H9 (cell line): ENCODE data around the gene CCNI2. TPM values are rescaled to one million over a fixed set of nuclear protein-coding genes. Genes with fewer than 3 reads are reported as not detected.

ENCODE experiments used
- DNase-seq: peaks from one replicate; pipeline ENCODE4 v3.0.0-alpha.2; 2017
- H2AFZ ChIP-seq: one replicate; pipeline ENCODE4 v1.6.1; 2013; ENCODE audit warnings: mild to moderate bottlenecking, low read length, control low read depth, moderate library complexity
- H2AK5ac ChIP-seq: 2 replicates; pipeline ENCODE4 v1.6.1; 2013; ENCODE audit warnings: low read length, control low read depth, mixed read lengths; ENCODE audit not compliant: insufficient read length
- H2BK120ac ChIP-seq: one replicate; pipeline ENCODE4 v1.6.1; 2013; ENCODE audit warnings: low read depth, mild to moderate bottlenecking, low read length, control low read depth, inconsistent platforms; ENCODE audit not compliant: poor library complexity, severe bottlenecking
- H2BK12ac ChIP-seq: 2 replicates; pipeline ENCODE4 v1.6.1; 2013; ENCODE audit warnings: low read length, control low read depth, mixed read lengths, low read depth; ENCODE audit not compliant: insufficient read length
- H2BK15ac ChIP-seq: 2 replicates; pipeline ENCODE4 v1.6.1; 2013; ENCODE audit warnings: low read depth, low read length, control low read depth
- H2BK20ac ChIP-seq: one replicate; pipeline ENCODE4 v1.6.1; 2013; ENCODE audit warnings: low read depth, mild to moderate bottlenecking, low read length, control low read depth, inconsistent platforms; ENCODE audit not compliant: poor library complexity, severe bottlenecking
- H2BK5ac ChIP-seq: 2 replicates; pipeline ENCODE4 v1.6.1; 2013; ENCODE audit warnings: low read length, control low read depth, mixed read lengths; ENCODE audit not compliant: insufficient read length
- H3K14ac ChIP-seq: 2 replicates; pipeline ENCODE4 v1.6.1; 2013; ENCODE audit warnings: low read length, control low read depth; ENCODE audit not compliant: insufficient read depth
- H3K18ac ChIP-seq: 2 replicates; pipeline ENCODE4 v1.6.1; 2013; ENCODE audit warnings: low read depth, mild to moderate bottlenecking, mixed read lengths, low read length, control low read depth; ENCODE audit not compliant: insufficient read length
- H3K23ac ChIP-seq: 2 replicates; pipeline ENCODE4 v1.6.1; 2013; ENCODE audit warnings: low read length, control low read depth, mixed read lengths, low read depth; ENCODE audit not compliant: insufficient read length
- H3K23me2 ChIP-seq: 2 replicates; pipeline ENCODE4 v1.6.1; 2013; ENCODE audit warnings: low read depth, mild to moderate bottlenecking, mixed read lengths, low read length, control low read depth; ENCODE audit not compliant: insufficient read length, poor library complexity, severe bottlenecking
- H3K27ac ChIP-seq: 2 replicates; pipeline ENCODE4 v1.5.1; 2013; ENCODE audit warnings: low read length, control low read depth, mixed read lengths, low read depth; ENCODE audit not compliant: insufficient read length
- H3K27me3 ChIP-seq: 2 replicates; pipeline ENCODE4 v1.6.1; 2013; ENCODE audit warnings: low read length, control low read depth, inconsistent platforms; ENCODE audit not compliant: insufficient read depth
- H3K4ac ChIP-seq: 2 replicates; pipeline ENCODE4 v1.6.1; 2013; ENCODE audit warnings: low read depth, mild to moderate bottlenecking, control low read depth, inconsistent platforms, low read length, moderate library complexity
- H3K4me1 ChIP-seq: 2 replicates; pipeline ENCODE4 v1.6.1; 2013; ENCODE audit warnings: low read length, control low read depth, inconsistent platforms; ENCODE audit not compliant: insufficient read depth
- H3K4me2 ChIP-seq: 2 replicates; pipeline ENCODE4 v1.6.1; 2013; ENCODE audit warnings: low read length, control low read depth, mixed read lengths; ENCODE audit not compliant: insufficient read length, insufficient read depth
- H3K56ac ChIP-seq: 2 replicates; pipeline ENCODE4 v1.6.1; 2013; ENCODE audit warnings: low read depth, mild to moderate bottlenecking, mixed read lengths, low read length, control low read depth; ENCODE audit not compliant: insufficient read length
- H3K79me1 ChIP-seq: 2 replicates; pipeline ENCODE4 v1.6.1; 2013; ENCODE audit warnings: low read depth, mild to moderate bottlenecking, moderate library complexity, low read length, control low read depth, inconsistent platforms; ENCODE audit not compliant: insufficient read depth, poor library complexity, severe bottlenecking
- H3K79me2 ChIP-seq: 2 replicates; pipeline ENCODE4 v1.6.1; 2013; ENCODE audit warnings: low read length, control low read depth, inconsistent platforms; ENCODE audit not compliant: insufficient read depth
- H3K9ac ChIP-seq: 2 replicates; pipeline ENCODE4 v1.6.1; 2013; ENCODE audit warnings: low read length, control low read depth, mixed read lengths; ENCODE audit not compliant: insufficient read length; ENCODE audit errors: extremely low read depth
- H3K9me3 ChIP-seq: one replicate; pipeline ENCODE4 v1.6.1; 2013; ENCODE audit warnings: low read depth, low read length, inconsistent platforms; ENCODE audit not compliant: control insufficient read depth
- H3T11ph ChIP-seq: one replicate; pipeline ENCODE4 v1.6.1; 2013; ENCODE audit warnings: mild to moderate bottlenecking, low read length, control low read depth, inconsistent platforms
- H4K20me1 ChIP-seq: one replicate; pipeline ENCODE4 v1.6.1; 2013; ENCODE audit not compliant: control insufficient read depth, insufficient read length, insufficient read depth
- H4K5ac ChIP-seq: 2 replicates; pipeline ENCODE4 v1.6.1; 2013; ENCODE audit warnings: low read depth, mild to moderate bottlenecking, mixed read lengths, low read length, control low read depth; ENCODE audit not compliant: insufficient read length
- H4K8ac ChIP-seq: replicated peaks from 2 replicates; pipeline ENCODE4 v1.6.1; 2013; ENCODE audit warnings: low read length, control low read depth, mixed read lengths, low read depth; ENCODE audit not compliant: insufficient read length
- H4K91ac ChIP-seq: 2 replicates; pipeline ENCODE4 v1.6.1; 2013; ENCODE audit warnings: low read depth, mild to moderate bottlenecking, moderate library complexity, mixed read lengths, low read length, control low read depth; ENCODE audit not compliant: insufficient read length
- H3K27ac Mint-ChIP-seq, 3 experiments: 2 replicates in 2 of 3; 3 replicates in 1 of 3; pipeline ENCODE4 v1.8.0; 2020 to 2021; ENCODE audit warnings: mixed read lengths in 3 of 3, mild to moderate bottlenecking in 1 of 3, moderate library complexity in 1 of 3
- H3K27me3 Mint-ChIP-seq: 2 replicates; pipeline ENCODE4 v1.8.0; 2021; ENCODE audit warnings: low read depth, mild to moderate bottlenecking, moderate library complexity, mixed read lengths
- H3K36me3 Mint-ChIP-seq, 3 experiments: 2 replicates in 2 of 3; 3 replicates in 1 of 3; pipeline ENCODE4 v1.8.0; 2020 to 2021; ENCODE audit warnings: low read depth in 3 of 3, mixed read lengths in 3 of 3; ENCODE audit not compliant: insufficient read depth in 1 of 3
- H3K4me1 Mint-ChIP-seq, 2 experiments: 2 replicates each; pipeline ENCODE4 v1.8.0; 2020; ENCODE audit warnings: mixed read lengths in 2 of 2
- H3K4me3 Mint-ChIP-seq, 2 experiments: 2 replicates in 1 of 2; 3 replicates in 1 of 2; pipeline ENCODE4 v1.8.0; 2020 to 2021; ENCODE audit warnings: mild to moderate bottlenecking in 2 of 2, mixed read lengths in 2 of 2, moderate library complexity in 1 of 2
- H3K9me3 Mint-ChIP-seq, 2 experiments: 2 replicates in 1 of 2; 3 replicates in 1 of 2; pipeline ENCODE4 v1.8.0; 2020; ENCODE audit warnings: mild to moderate bottlenecking in 2 of 2, mixed read lengths in 2 of 2, moderate library complexity in 1 of 2
- WGBS: extraction: QIAGEN DNeasy Blood & Tissue Kit; methylation state at CpG from one replicate; pipeline ENCODE4 v1.1.7; 2013; ENCODE audit warnings: missing lambda C conversion rate, low lambda C conversion rate, mixed read lengths; ENCODE audit not compliant: insufficient read length; ENCODE audit errors: extremely low coverage; 5-methylcytosine and 5-hydroxymethylcytosine counted together
- total RNA-seq: library from RNA; stranded (reverse); gene quantifications from 2 replicates; pipeline ENCODE4 v1.2.1, GENCODE V29; 2021
- TF ChIP-seq, protein P1 (sequence below): fragments of 200-600 bp; sonication (generic); conservative IDR thresholded peaks from 3 replicates; pipeline ENCODE4 v1.8.0; 2021; ENCODE audit warnings: antibody characterized with exemption, mild to moderate bottlenecking

Gene CCNI2
- total RNA-seq, 1 experiment from 2014 or later, result 0.57 TPM

- no peak overlapping the region for H2AK5ac ChIP-seq
- Mint-ChIP-seq H3K4me1 (peaks cover 7 to 15% of the 10 kb centered on the region in 2 experiments), H3K9me3 (no peaks in the 10 kb centered on the region), H3K36me3 (peaks cover 0 to 6% (median 5%) of the 10 kb centered on the region in 3 experiments; a peak in 3 of 7 replicates), H3K4me3 (no peak overlapping the region), H3K27ac (no peak overlapping the region), H3K27me3 (peaks cover 2% of the 10 kb centered on the region)
- whole genome bisulfite sequencing, result no CpG with 5 or more reads among the region's 2 CpGs
- H3K4me1 ChIP-seq, result no peaks in the 10 kb centered on the region
- H4K8ac ChIP-seq, result no peak overlapping the region
- no peak overlapping the region for H3K14ac ChIP-seq
- H2BK20ac ChIP-seq, result no peak overlapping the region
- H3K4ac ChIP-seq, result no peak overlapping the region
- H3K79me2 ChIP-seq, result no peaks in the 10 kb centered on the region
- H3K27ac ChIP-seq, result no peak overlapping the region
- H2BK5ac ChIP-seq, result no peak overlapping the region
- no peak overlapping the region for H3K56ac ChIP-seq
- no peak overlapping the region for H4K91ac ChIP-seq
- H3K79me1 ChIP-seq, result no peaks in the 10 kb centered on the region
- H3K27me3 ChIP-seq, result no peaks in the 10 kb centered on the region
- no peak overlapping the region for H2AFZ ChIP-seq
- TF ChIP-seq, protein P1, sequence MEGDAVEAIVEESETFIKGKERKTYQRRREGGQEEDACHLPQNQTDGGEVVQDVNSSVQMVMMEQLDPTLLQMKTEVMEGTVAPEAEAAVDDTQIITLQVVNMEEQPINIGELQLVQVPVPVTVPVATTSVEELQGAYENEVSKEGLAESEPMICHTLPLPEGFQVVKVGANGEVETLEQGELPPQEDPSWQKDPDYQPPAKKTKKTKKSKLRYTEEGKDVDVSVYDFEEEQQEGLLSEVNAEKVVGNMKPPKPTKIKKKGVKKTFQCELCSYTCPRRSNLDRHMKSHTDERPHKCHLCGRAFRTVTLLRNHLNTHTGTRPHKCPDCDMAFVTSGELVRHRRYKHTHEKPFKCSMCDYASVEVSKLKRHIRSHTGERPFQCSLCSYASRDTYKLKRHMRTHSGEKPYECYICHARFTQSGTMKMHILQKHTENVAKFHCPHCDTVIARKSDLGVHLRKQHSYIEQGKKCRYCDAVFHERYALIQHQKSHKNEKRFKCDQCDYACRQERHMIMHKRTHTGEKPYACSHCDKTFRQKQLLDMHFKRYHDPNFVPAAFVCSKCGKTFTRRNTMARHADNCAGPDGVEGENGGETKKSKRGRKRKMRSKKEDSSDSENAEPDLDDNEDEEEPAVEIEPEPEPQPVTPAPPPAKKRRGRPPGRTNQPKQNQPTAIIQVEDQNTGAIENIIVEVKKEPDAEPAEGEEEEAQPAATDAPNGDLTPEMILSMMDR, result no peak
- H3K9me3 ChIP-seq, result no peaks in the 10 kb centered on the region
- no peak overlapping the region for H4K5ac ChIP-seq
- H2BK12ac ChIP-seq, result no peak overlapping the region
- no peaks in the 10 kb centered on the region for H4K20me1 ChIP-seq
- no peak for DNase-seq
- no peak overlapping the region for H2BK120ac ChIP-seq
- H2BK15ac ChIP-seq, result no peak overlapping the region
- H3K23ac ChIP-seq, result no peak overlapping the region
- H3K4me2 ChIP-seq, result no peak overlapping the region
- H3K18ac ChIP-seq, result no peak overlapping the region
- no peak overlapping the region for H3T11ph ChIP-seq
- H3K9ac ChIP-seq, result no peak overlapping the region
- no peaks in the 10 kb centered on the region for H3K23me2 ChIP-seq
Measured at GRCh38 chr5:132734687-132735086, 12.5 kb upstream of the CCNI2 start.
